Activated naive CD8-positive, alpha-beta T cell treated with anti-CD3 and anti-CD28 coated beads, Interleukin-2, amount 10 ng/mL, durations not matched to agents 7 days and 5 days (primary cell): ENCODE data around the gene ST8SIA5. TPM values are rescaled to one million over a fixed set of nuclear protein-coding genes. Genes with fewer than 3 reads are reported as not detected.
"Not testable (repeated sequence)": the region's sequence is repeated elsewhere in the genome, so short reads cannot be mapped to it uniquely, and the experiment has no call there.

Experiments
- ATAC-seq: fragments of 150-1000 bp; cut with Tn5 transposase; one replicate; pipeline ENCODE4 v1.10.0; 2021; ENCODE audit warnings: low read depth, moderate library complexity
- POLR2A ChIA-PET: fragments of 350-600 bp; sonication (Branson Sonifier 250); formaldehyde crosslinking; loops from one replicate; lab custom pipeline; 2021; ENCODE audit warnings: antibody characterized with exemption; lab: Charles Lee
- DNase-seq: peaks from one replicate; pipeline ENCODE4 v3.0.0; 2021
- H3K27ac Mint-ChIP-seq: one replicate; pipeline ENCODE4 v1.8.0; 2022; ENCODE audit warnings: mild to moderate bottlenecking, mixed read lengths
- H3K27me3 Mint-ChIP-seq: one replicate; pipeline ENCODE4 v1.8.0; 2022; ENCODE audit warnings: mild to moderate bottlenecking, moderate library complexity, mixed read lengths
- H3K36me3 Mint-ChIP-seq: one replicate; pipeline ENCODE4 v1.8.0; 2021; ENCODE audit warnings: mild to moderate bottlenecking, mixed read lengths
- H3K4me1 Mint-ChIP-seq: one replicate; pipeline ENCODE4 v1.8.0; 2021; ENCODE audit warnings: mixed read lengths
- H3K4me3 Mint-ChIP-seq: one replicate; pipeline ENCODE4 v1.8.0; 2022; ENCODE audit warnings: mild to moderate bottlenecking, moderate library complexity, mixed read lengths
- H3K9me3 Mint-ChIP-seq: one replicate; pipeline ENCODE4 v1.8.0; 2021; ENCODE audit warnings: mixed read lengths
- total RNA-seq, 2 experiments: library from RNA; stranded (reverse); gene quantifications; one replicate each; pipeline ENCODE4 v1.2.3, GENCODE V29; 2021

ST8SIA5 gene
- not detected for total RNA-seq

- Mint-ChIP-seq H3K36me3 (no peaks in the 10 kb centered on the region), H3K9me3 (peaks cover 1% of the 10 kb centered on the region), H3K4me1 (peaks cover 25% of the 10 kb centered on the region), H3K4me3 (peak within 1 kb of the TSS; percentile 82), H3K27ac (no peak within 1 kb of the TSS), H3K27me3 (peaks cover 60% of the 10 kb centered on the region)
- ATAC-seq: no peak
- POLR2A ChIA-PET: no interaction called here
- peak; percentile 41 for DNase-seq
Measured at GRCh38 chr18:46756559-46757201, at the start of gene ST8SIA5. Gene ST8SIA5, minus strand, starts transcription at chr18:46757053. Its CDS starts 545 bp downstream, at chr18:46756508.

GRCh38 chr18:46795945-46796344 is 39.1 kb upstream of the ST8SIA5 start:
- ATAC-seq, H3K27me3 Mint-ChIP-seq, H3K9me3 Mint-ChIP-seq, H3K4me3 Mint-ChIP-seq, DNase-seq, H3K36me3 Mint-ChIP-seq, POLR2A ChIA-PET, H3K4me1 Mint-ChIP-seq, H3K27ac Mint-ChIP-seq: not testable (repeated sequence)

- ATAC-seq: no peak
- no peak for DNase-seq
- POLR2A ChIA-PET: no interaction called here
- H3K36me3 Mint-ChIP-seq: peaks cover 1% of the 10 kb centered on the region
- H3K27me3 Mint-ChIP-seq: no peaks in the 10 kb centered on the region
- H3K4me3 Mint-ChIP-seq: no peak overlapping the region
- no peak overlapping the region for H3K27ac Mint-ChIP-seq
- no peaks in the 10 kb centered on the region for H3K4me1 Mint-ChIP-seq
- H3K9me3 Mint-ChIP-seq: no peaks in the 10 kb centered on the region
Measured at GRCh38 chr18:46794607-46795006, 37.8 kb upstream of the ST8SIA5 start.

- Mint-ChIP-seq H3K27me3 (no peaks in the 10 kb centered on the region), H3K4me1 (no peaks in the 10 kb centered on the region), H3K27ac (no peak overlapping the region), H3K4me3 (no peak overlapping the region), H3K36me3 (peaks cover 1% of the 10 kb centered on the region), H3K9me3 (no peaks in the 10 kb centered on the region)
- POLR2A ChIA-PET: no interaction called here
- DNase-seq (no peak), ATAC-seq (no peak)
Measured at GRCh38 chr18:46793565-46793964, 36.7 kb upstream of the ST8SIA5 start.

GRCh38 chr18:46789088-46789487 is 32.2 kb upstream of the ST8SIA5 start:
- Mint-ChIP-seq H3K4me1 (no peaks in the 10 kb centered on the region), H3K27me3 (peaks cover 2% of the 10 kb centered on the region), H3K27ac (no peak overlapping the region), H3K4me3 (no peak overlapping the region), H3K9me3 (no peaks in the 10 kb centered on the region), H3K36me3 (no peaks in the 10 kb centered on the region)
- POLR2A ChIA-PET: no interaction called here
- ATAC-seq (no peak), DNase-seq (no peak)

GRCh38 chr18:46787674-46788073 is 30.8 kb upstream of the ST8SIA5 start:
- H3K27ac Mint-ChIP-seq: no peak overlapping the region
- POLR2A ChIA-PET: no interaction called here

GRCh38 chr18:46772357-46772756 is 15.5 kb upstream of the ST8SIA5 start:
- DNase-seq: no peak
- H3K9me3 Mint-ChIP-seq: no peaks in the 10 kb centered on the region
- peaks cover 4% of the 10 kb centered on the region for H3K27me3 Mint-ChIP-seq
- no peak overlapping the region for H3K4me3 Mint-ChIP-seq
- H3K36me3 Mint-ChIP-seq: no peaks in the 10 kb centered on the region
- no peak for ATAC-seq
- H3K4me1 Mint-ChIP-seq: no peaks in the 10 kb centered on the region
- POLR2A ChIA-PET: no interaction called here
- H3K27ac Mint-ChIP-seq: no peak overlapping the region

More at GRCh38 chr18:46787674-46788073, 30.8 kb upstream of the ST8SIA5 start:
- ATAC-seq (no peak), DNase-seq (no peak)
- Mint-ChIP-seq H3K4me1 (no peaks in the 10 kb centered on the region), H3K27me3 (peaks cover 2% of the 10 kb centered on the region), H3K4me3 (no peak overlapping the region), H3K36me3 (no peaks in the 10 kb centered on the region), H3K9me3 (peaks cover 2% of the 10 kb centered on the region)

- POLR2A ChIA-PET: no interaction called here
- ATAC-seq: no peak
- no peak overlapping the region for H3K4me3 Mint-ChIP-seq
- no peaks in the 10 kb centered on the region for H3K36me3 Mint-ChIP-seq
- no peak for DNase-seq
- H3K27ac Mint-ChIP-seq: no peak overlapping the region
- H3K4me1 Mint-ChIP-seq: no peaks in the 10 kb centered on the region
- H3K27me3 Mint-ChIP-seq: peaks cover 14% of the 10 kb centered on the region
- no peaks in the 10 kb centered on the region for H3K9me3 Mint-ChIP-seq
Measured at GRCh38 chr18:46771141-46771540, 14.3 kb upstream of the ST8SIA5 start.

- no peak for ATAC-seq
- H3K27ac Mint-ChIP-seq: no peak overlapping the region
- peaks cover 14% of the 10 kb centered on the region for H3K27me3 Mint-ChIP-seq
- no peak for DNase-seq
- no peaks in the 10 kb centered on the region for H3K36me3 Mint-ChIP-seq
- no peaks in the 10 kb centered on the region for H3K4me1 Mint-ChIP-seq
- no peaks in the 10 kb centered on the region for H3K9me3 Mint-ChIP-seq
- no peak overlapping the region for H3K4me3 Mint-ChIP-seq
- POLR2A ChIA-PET: no interaction called here
Measured at GRCh38 chr18:46770708-46771107, 13.9 kb upstream of the ST8SIA5 start.

GRCh38 chr18:46768166-46768921 is 11.5 kb upstream of the ST8SIA5 start:
- no peak overlapping the region for H3K4me3 Mint-ChIP-seq
- ATAC-seq: no peak
- POLR2A ChIA-PET: no interaction called here
- no peaks in the 10 kb centered on the region for H3K36me3 Mint-ChIP-seq
- no peak overlapping the region for H3K27ac Mint-ChIP-seq
- no peaks in the 10 kb centered on the region for H3K4me1 Mint-ChIP-seq
- no peak for DNase-seq
- H3K27me3 Mint-ChIP-seq: peaks cover 25% of the 10 kb centered on the region
- H3K9me3 Mint-ChIP-seq: no peaks in the 10 kb centered on the region

GRCh38 chr18:46767217-46767616 is 10.4 kb upstream of the ST8SIA5 start:
- no peaks in the 10 kb centered on the region for H3K4me1 Mint-ChIP-seq
- POLR2A ChIA-PET: no interaction called here
- no peaks in the 10 kb centered on the region for H3K36me3 Mint-ChIP-seq
- no peaks in the 10 kb centered on the region for H3K9me3 Mint-ChIP-seq
- ATAC-seq (no peak), DNase-seq (no peak)
- peaks cover 34% of the 10 kb centered on the region for H3K27me3 Mint-ChIP-seq
- no peak overlapping the region for H3K4me3 Mint-ChIP-seq
- no peak overlapping the region for H3K27ac Mint-ChIP-seq

GRCh38 chr18:46764586-46764985 is 7.7 kb upstream of the ST8SIA5 start:
- no peak overlapping the region for H3K27ac Mint-ChIP-seq

GRCh38 chr18:46761059-46761769 is 4.4 kb upstream of the ST8SIA5 start:
- Mint-ChIP-seq H3K9me3 (no peaks in the 10 kb centered on the region), H3K27ac (no peak overlapping the region), H3K4me3 (no peak overlapping the region), H3K4me1 (peaks cover 6% of the 10 kb centered on the region), H3K36me3 (no peaks in the 10 kb centered on the region), H3K27me3 (peaks cover 74% of the 10 kb centered on the region)
- ATAC-seq (no peak), DNase-seq (no peak)
- POLR2A ChIA-PET: no interaction called here

More at GRCh38 chr18:46764586-46764985, 7.7 kb upstream of the ST8SIA5 start:
- no peak overlapping the region for H3K4me3 Mint-ChIP-seq
- no peaks in the 10 kb centered on the region for H3K36me3 Mint-ChIP-seq
- DNase-seq: no peak
- H3K4me1 Mint-ChIP-seq: no peaks in the 10 kb centered on the region
- POLR2A ChIA-PET: no interaction called here
- H3K9me3 Mint-ChIP-seq: no peaks in the 10 kb centered on the region
- no peak for ATAC-seq
- H3K27me3 Mint-ChIP-seq: peaks cover 60% of the 10 kb centered on the region
